ENCODE data around the gene TMEM247. TPM values are rescaled to one million over a fixed set of nuclear protein-coding genes. Genes with fewer than 3 reads are reported as not detected.

Gene TMEM247
- not detected in 2 replicates for total RNA-seq (2014; rRNA removed; shearing (Covaris generic))

GRCh38 chr2:46479265-46479664 lies at the start of gene TMEM247:
Gene TMEM247, plus strand, starts transcription at chr2:46479565.
- in situ Hi-C loops (cut with HindIII; ENCODE audit: low sequenced_read_pairs) = no loop called here

GRCh38 chr2:46430413-46430812 lies 49.0 kb upstream of the TMEM247 start:
- no peak for DNase-seq (ENCODE audit: low spot score)
- in situ Hi-C loops (cut with HindIII; ENCODE audit: low sequenced_read_pairs) = no loop called here

More at GRCh38 chr2:46479265-46479664, at the start of gene TMEM247:
- no peak for DNase-seq (ENCODE audit: low spot score)

- in situ Hi-C loops (cut with HindIII; ENCODE audit: low sequenced_read_pairs) = no loop called here
- no peak for DNase-seq (ENCODE audit: low spot score)
Observed at GRCh38 chr2:46430992-46431391, 48.4 kb upstream of the TMEM247 start.

GRCh38 chr2:46431481-46432235 lies 47.7 kb upstream of the TMEM247 start:
- in situ Hi-C loops (cut with HindIII; ENCODE audit: low sequenced_read_pairs) = no loop called here

GRCh38 chr2:46434851-46435273 lies 44.5 kb upstream of the TMEM247 start:
- in situ Hi-C loops (cut with HindIII; ENCODE audit: low sequenced_read_pairs) = no loop called here
- DNase-seq (ENCODE audit: low spot score) = no peak

More at GRCh38 chr2:46431481-46432235, 47.7 kb upstream of the TMEM247 start:
- peak; percentile 88 for DNase-seq (ENCODE audit: low spot score)

- DNase-seq (ENCODE audit: low spot score) = no peak
- in situ Hi-C loops (cut with HindIII; ENCODE audit: low sequenced_read_pairs) = no loop called here
Observed at GRCh38 chr2:46435353-46435752, 44.0 kb upstream of the TMEM247 start.

- DNase-seq (ENCODE audit: low spot score) = no peak
- in situ Hi-C loops (cut with HindIII; ENCODE audit: low sequenced_read_pairs) = no loop called here
Observed at GRCh38 chr2:46435796-46436360, 43.5 kb upstream of the TMEM247 start.

GRCh38 chr2:46436800-46437199 lies 42.6 kb upstream of the TMEM247 start:
- in situ Hi-C loops (cut with HindIII; ENCODE audit: low sequenced_read_pairs) = no loop called here
- DNase-seq (ENCODE audit: low spot score) = no peak

GRCh38 chr2:46438102-46438501 lies 41.3 kb upstream of the TMEM247 start:
- in situ Hi-C loops (cut with HindIII; ENCODE audit: low sequenced_read_pairs) = no loop called here
- DNase-seq (ENCODE audit: low spot score) = no peak

GRCh38 chr2:46438794-46439193 lies 40.6 kb upstream of the TMEM247 start:
- no peak for DNase-seq (ENCODE audit: low spot score)
- in situ Hi-C loops (cut with HindIII; ENCODE audit: low sequenced_read_pairs) = no loop called here

- DNase-seq (ENCODE audit: low spot score) = no peak
- in situ Hi-C loops (cut with HindIII; ENCODE audit: low sequenced_read_pairs) = no loop called here
Observed at GRCh38 chr2:46439582-46439981, 39.8 kb upstream of the TMEM247 start.

GRCh38 chr2:46441838-46442712 lies 37.3 kb upstream of the TMEM247 start:
- in situ Hi-C loops (cut with HindIII; ENCODE audit: low sequenced_read_pairs) = no loop called here

GRCh38 chr2:46444732-46445131 lies 34.6 kb upstream of the TMEM247 start:
- in situ Hi-C loops (cut with HindIII; ENCODE audit: low sequenced_read_pairs) = no loop called here
- no peak for DNase-seq (ENCODE audit: low spot score)

More at GRCh38 chr2:46441838-46442712, 37.3 kb upstream of the TMEM247 start:
- DNase-seq (ENCODE audit: low spot score) = no peak

- in situ Hi-C loops (cut with HindIII; ENCODE audit: low sequenced_read_pairs) = no loop called here
- DNase-seq (ENCODE audit: low spot score) = no peak
Observed at GRCh38 chr2:46445556-46445955, 33.8 kb upstream of the TMEM247 start.

- in situ Hi-C loops (cut with HindIII; ENCODE audit: low sequenced_read_pairs) = no loop called here
- DNase-seq (ENCODE audit: low spot score) = no peak
Observed at GRCh38 chr2:46446871-46447568, 32.3 kb upstream of the TMEM247 start.

GRCh38 chr2:46447649-46448048 lies 31.7 kb upstream of the TMEM247 start:
- in situ Hi-C loops (cut with HindIII; ENCODE audit: low sequenced_read_pairs) = no loop called here
- DNase-seq (ENCODE audit: low spot score) = no peak

- in situ Hi-C loops (cut with HindIII; ENCODE audit: low sequenced_read_pairs) = no loop called here
- DNase-seq (ENCODE audit: low spot score) = no peak
Observed at GRCh38 chr2:46448111-46448510, 31.3 kb upstream of the TMEM247 start.

GRCh38 chr2:46448641-46449040 lies 30.7 kb upstream of the TMEM247 start:
- in situ Hi-C loops (cut with HindIII; ENCODE audit: low sequenced_read_pairs) = no loop called here
- no peak for DNase-seq (ENCODE audit: low spot score)

GRCh38 chr2:46449700-46450099 lies 29.7 kb upstream of the TMEM247 start:
- in situ Hi-C loops (cut with HindIII; ENCODE audit: low sequenced_read_pairs) = no loop called here
- DNase-seq (ENCODE audit: low spot score) = no peak

Data from G401 (cell line).